Effector memory CD8-positive, alpha-beta T cell (primary cell): ENCODE data around the gene SIVA1.

Experiments used
- ATAC-seq: fragments of 150-1000 bp; cut with Tn5 transposase; replicated peaks from 2 replicates; pipeline ENCODE4 v1.10.0; 2021; ENCODE audit warnings: mild to moderate bottlenecking, moderate library complexity
- DNase-seq, 3 experiments: peaks; one replicate each; pipeline ENCODE4 v3.0.0; 2021
- H3K27ac Mint-ChIP-seq, 2 donors: one replicate each; pipeline ENCODE4 v1.8.0; 2022; ENCODE audit warnings: mild to moderate bottlenecking in 2 of 2, mixed read lengths in 2 of 2, moderate library complexity in 2 of 2
- H3K27me3 Mint-ChIP-seq, 2 donors: one replicate each; pipeline ENCODE4 v1.8.0; 2022; ENCODE audit warnings: mixed read lengths in 2 of 2
- H3K36me3 Mint-ChIP-seq: one replicate; pipeline ENCODE4 v1.8.0; 2022; ENCODE audit warnings: mild to moderate bottlenecking, moderate library complexity, mixed read lengths; ENCODE audit not compliant: insufficient read depth
- H3K4me1 Mint-ChIP-seq, 2 donors: one replicate each; pipeline ENCODE4 v1.8.0; 2022; ENCODE audit warnings: low read depth in 2 of 2, mixed read lengths in 2 of 2
- H3K4me3 Mint-ChIP-seq, 2 donors: one replicate each; pipeline ENCODE4 v1.8.0; 2022; ENCODE audit warnings: mild to moderate bottlenecking in 2 of 2, mixed read lengths in 2 of 2, moderate library complexity in 2 of 2
- H3K9me3 Mint-ChIP-seq, 2 donors: one replicate each; pipeline ENCODE4 v1.8.0; 2022; ENCODE audit warnings: mixed read lengths in 2 of 2

The SIVA1 gene

GRCh38 chr14:104714066-104714465 lies 38.9 kb upstream of the SIVA1 start:
- Mint-ChIP-seq H3K36me3 (peaks cover 3% of the 10 kb centered on the region), H3K4me3 (no peak overlapping the region), H3K27ac (no peak overlapping the region), H3K4me1 (no peaks in the 10 kb centered on the region), H3K27me3 (no peaks in the 10 kb centered on the region), H3K9me3 (no peaks in the 10 kb centered on the region)
- ATAC-seq (no peak), DNase-seq (no peak)

GRCh38 chr14:104714681-104715080 lies 38.3 kb upstream of the SIVA1 start:
- Mint-ChIP-seq H3K27ac (no peak overlapping the region), H3K27me3 (no peaks in the 10 kb centered on the region), H3K9me3 (no peaks in the 10 kb centered on the region), H3K36me3 (peaks cover 3% of the 10 kb centered on the region), H3K4me1 (no peaks in the 10 kb centered on the region), H3K4me3 (no peak overlapping the region)
- no peak for ATAC-seq
- DNase-seq = no peak

- no peaks in the 10 kb centered on the region for H3K27me3 Mint-ChIP-seq
- H3K4me1 Mint-ChIP-seq = no peaks in the 10 kb centered on the region
- no peaks in the 10 kb centered on the region for H3K9me3 Mint-ChIP-seq
- H3K36me3 Mint-ChIP-seq = peaks cover 6% of the 10 kb centered on the region
- no peak for ATAC-seq
- H3K27ac Mint-ChIP-seq = no peak overlapping the region
- DNase-seq = no peak
- no peak overlapping the region for H3K4me3 Mint-ChIP-seq
Measured at GRCh38 chr14:104715416-104715815, 37.5 kb upstream of the SIVA1 start.

- no peaks in the 10 kb centered on the region for H3K9me3 Mint-ChIP-seq
- no peaks in the 10 kb centered on the region for H3K27me3 Mint-ChIP-seq
- H3K4me3 Mint-ChIP-seq = no peak overlapping the region
- H3K4me1 Mint-ChIP-seq = no peaks in the 10 kb centered on the region
- ATAC-seq = no peak
- no peak overlapping the region for H3K27ac Mint-ChIP-seq
- peaks cover 6% of the 10 kb centered on the region for H3K36me3 Mint-ChIP-seq
- no peak for DNase-seq
Measured at GRCh38 chr14:104715871-104716270, 37.1 kb upstream of the SIVA1 start.

- Mint-ChIP-seq H3K4me1 (no peaks in the 10 kb centered on the region), H3K27ac (no peak overlapping the region), H3K4me3 (no peak overlapping the region), H3K9me3 (no peaks in the 10 kb centered on the region), H3K36me3 (peaks cover 6% of the 10 kb centered on the region), H3K27me3 (no peaks in the 10 kb centered on the region)
- ATAC-seq = no peak
- DNase-seq = no peak
Measured at GRCh38 chr14:104717137-104717536, 35.8 kb upstream of the SIVA1 start.

GRCh38 chr14:104717646-104718045 lies 35.3 kb upstream of the SIVA1 start:
- H3K27me3 Mint-ChIP-seq = no peaks in the 10 kb centered on the region
- peaks cover 6% of the 10 kb centered on the region for H3K36me3 Mint-ChIP-seq
- no peak overlapping the region for H3K27ac Mint-ChIP-seq
- H3K4me3 Mint-ChIP-seq = no peak overlapping the region
- DNase-seq (no peak), ATAC-seq (no peak)
- no peaks in the 10 kb centered on the region for H3K9me3 Mint-ChIP-seq
- H3K4me1 Mint-ChIP-seq = no peaks in the 10 kb centered on the region

- Mint-ChIP-seq H3K4me3 (no peak overlapping the region), H3K4me1 (no peaks in the 10 kb centered on the region), H3K27me3 (no peaks in the 10 kb centered on the region), H3K27ac (no peak overlapping the region), H3K36me3 (peaks cover 6% of the 10 kb centered on the region), H3K9me3 (no peaks in the 10 kb centered on the region)
- ATAC-seq (no peak), DNase-seq (no peak)
Measured at GRCh38 chr14:104718147-104718546, 34.8 kb upstream of the SIVA1 start.

- no peaks in the 10 kb centered on the region for H3K27me3 Mint-ChIP-seq
- no peak overlapping the region for H3K27ac Mint-ChIP-seq
- H3K36me3 Mint-ChIP-seq = peaks cover 6% of the 10 kb centered on the region
- no peaks in the 10 kb centered on the region for H3K4me1 Mint-ChIP-seq
- H3K9me3 Mint-ChIP-seq = no peaks in the 10 kb centered on the region
- H3K4me3 Mint-ChIP-seq = no peak overlapping the region
- DNase-seq (no peak), ATAC-seq (no peak)
Measured at GRCh38 chr14:104718871-104719270, 34.1 kb upstream of the SIVA1 start.

- ATAC-seq = no peak
- Mint-ChIP-seq H3K27ac (no peak overlapping the region), H3K9me3 (no peaks in the 10 kb centered on the region), H3K4me1 (no peaks in the 10 kb centered on the region), H3K27me3 (no peaks in the 10 kb centered on the region), H3K36me3 (peaks cover 3% of the 10 kb centered on the region), H3K4me3 (no peak overlapping the region)
- no peak for DNase-seq
Measured at GRCh38 chr14:104719343-104719742, 33.6 kb upstream of the SIVA1 start.

- DNase-seq (no peak), ATAC-seq (no peak)
- no peaks in the 10 kb centered on the region for H3K27me3 Mint-ChIP-seq
- H3K4me1 Mint-ChIP-seq = no peaks in the 10 kb centered on the region
- H3K27ac Mint-ChIP-seq = no peak overlapping the region
- no peak overlapping the region for H3K4me3 Mint-ChIP-seq
- no peaks in the 10 kb centered on the region for H3K9me3 Mint-ChIP-seq
- H3K36me3 Mint-ChIP-seq = peaks cover 3% of the 10 kb centered on the region
Measured at GRCh38 chr14:104721505-104722431, 31.2 kb upstream of the SIVA1 start.

- Mint-ChIP-seq H3K27ac (no peak overlapping the region), H3K36me3 (peaks cover 3% of the 10 kb centered on the region), H3K27me3 (no peaks in the 10 kb centered on the region), H3K9me3 (no peaks in the 10 kb centered on the region), H3K4me3 (no peak overlapping the region), H3K4me1 (peaks cover 0 to 5% of the 10 kb centered on the region in 2 donors)
- no peak for DNase-seq
- ATAC-seq = no peak
Measured at GRCh38 chr14:104722938-104723650, 29.9 kb upstream of the SIVA1 start.

- ATAC-seq (peak; percentile 83), DNase-seq (peak; percentile 55 to 72 (median 66))
- Mint-ChIP-seq H3K27me3 (no peaks in the 10 kb centered on the region), H3K27ac (no peak within 1 kb of the TSS), H3K36me3 (peaks cover 3% of the 10 kb centered on the region), H3K4me1 (peaks cover 0 to 5% of the 10 kb centered on the region in 2 donors), H3K4me3 (peak within 1 kb of the TSS; percentile 62 to 69), H3K9me3 (no peaks in the 10 kb centered on the region)
Measured at GRCh38 chr14:104723651-104724406, 29.1 kb upstream of the SIVA1 start, which contains the start of gene ADSS1. TSS of gene ADSS1 (plus strand) at chr14:104724229. CDS start at chr14:104724271, 42 bp downstream.

GRCh38 chr14:104724407-104724980 lies 28.5 kb upstream of the SIVA1 start:
- Mint-ChIP-seq H3K9me3 (no peaks in the 10 kb centered on the region), H3K27ac (no peak overlapping the region), H3K4me3 (peak overlapping the region; percentile 51 to 55), H3K4me1 (peaks cover 0 to 5% of the 10 kb centered on the region in 2 donors), H3K27me3 (no peaks in the 10 kb centered on the region), H3K36me3 (peaks cover 3% of the 10 kb centered on the region)
- ATAC-seq = peak; percentile 20
- no peak for DNase-seq
